Heart left ventricle (tissue), 16 donors: ENCODE data around the gene CSTB. TPM values are rescaled to one million over a fixed set of nuclear protein-coding genes. Genes with fewer than 3 reads are reported as not detected.

Experiments
- ATAC-seq, 4 donors: fragments of 200-7000 bp; cut with Tn5 transposase; one replicate each; pipeline ENCODE4 v1.9.1; 2020 to 2022; ENCODE audit warnings: moderate library complexity in 4 of 4, mild to moderate bottlenecking in 3 of 4, moderate number of reproducible peaks in 1 of 4
- DNase-seq, 5 donors: peaks; one replicate each; pipeline ENCODE4 v3.0.0-alpha.2; 2020
- H3K27ac ChIP-seq, 12 donors: fragments of 200-600 bp; sonication (generic) in 4 of 12; one replicate each; pipeline versions ENCODE4 v1.5.0 to v1.8.0; 2016 to 2022; ENCODE audit warnings: mild to moderate bottlenecking in 2 of 12
- H3K27me3 ChIP-seq, 9 donors: fragments of 200-600 bp; sonication (generic) in 2 of 9; one replicate each; pipeline versions ENCODE4 v1.5.1 to v1.8.0; 2016 to 2022; ENCODE audit warnings: mild to moderate bottlenecking in 3 of 9
- H3K36me3 ChIP-seq, 9 donors: fragments of 200-600 bp; sonication (generic) in 2 of 9; one replicate each; pipeline versions ENCODE4 v1.5.0 to v1.8.0; 2018 to 2022; ENCODE audit warnings: mild to moderate bottlenecking in 2 of 9
- H3K4me1 ChIP-seq, 12 donors: fragments of 200-600 bp; sonication (generic) in 4 of 12; one replicate each; pipeline versions ENCODE4 v1.5.0 to v1.8.0; 2016 to 2022; ENCODE audit warnings: mild to moderate bottlenecking in 3 of 12
- H3K4me3 ChIP-seq, 12 donors: fragments of 200-600 bp; sonication (generic) in 4 of 12; one replicate each; pipeline versions ENCODE4 v1.5.0 to v1.8.0; 2017 to 2022; ENCODE audit warnings: mild to moderate bottlenecking in 9 of 12, moderate library complexity in 4 of 12
- H3K9me3 ChIP-seq, 12 donors: fragments of 200-600 bp; sonication (generic) in 4 of 12; one replicate each; pipeline versions ENCODE4 v1.5.0 to v1.8.0; 2016 to 2022; ENCODE audit warnings: mild to moderate bottlenecking in 1 of 12
- CTCF ChIP-seq, 12 donors: fragments of 200-600 bp; sonication (generic) in 4 of 12; IDR thresholded peaks; one replicate each; pipeline versions ENCODE4 v1.5.0 to v1.8.0; 2018 to 2022; ENCODE audit warnings: antibody characterized with exemption in 12 of 12, mild to moderate bottlenecking in 5 of 12
- POLR2A ChIP-seq, 2 donors: fragments of 450-650 bp; IDR thresholded peaks; one replicate each; pipeline ENCODE4 v1.6.1; 2017; ENCODE audit warnings: antibody characterized with exemption in 2 of 2, mild to moderate bottlenecking in 2 of 2, moderate library complexity in 2 of 2
- WGBS, 4 donors: extraction: QIAGEN DNeasy Blood & Tissue Kit in 2 of 4; methylation state at CpG; one replicate each; pipeline versions ENCODE4 v1.1.5 to v1.1.7; 2013 to 2018; 5-methylcytosine and 5-hydroxymethylcytosine counted together
- intact Hi-C, 10 donors: fragments of 100-400 bp; cut with DNase I; formaldehyde crosslinking; loops; one replicate each; pipeline versions ENCODE4 v1.11.1 to v1.14.2; 2022
- polyA plus RNA-seq, 2 donors: library from polyadenylated mRNA; stranded (reverse); fragments of 200-250 nt; gene quantifications; one replicate each; pipeline ENCODE4 v1.2.3, GENCODE V29; 2013
- total RNA-seq, 9 donors: library from RNA; depleted of rRNA in 2 of 9; stranded (reverse); fragments of >200 nt in 2 of 9; fragmentation: NEBNext Ultra II Directional in 3 of 9; extraction: Animal tissue kit (Norgen Biotek cat#: 25700) in 3 of 9; gene quantifications; one replicate each; pipeline versions ENCODE4 v1.1.0 to v1.2.4, GENCODE V29; 2016 to 2023
- donor health status: ischemic (EF 13 %, LVEDD 7.1; RV severe dilation, severe dysfunction).
- donor health status: healthy with polysubstance abuse.
- donor health status: DM: no; HTN: yes; CAD: no.
- donor health status: DM: no; HTN: no; CAD: no.
- donor health status: ischemic (EF 25% LVEDD 6.9; RV normal size, moderate dysfunction).
- donor health status: ischemic (EF 25% LVEDD 5.7; RV mildly dilated, moderate dysfunction).
- donor health status: healthy.
- donor health status: DM: yes; HTN: yes; CAD: no.
- donor health status: ischemic (EF 35%, LVEDD 5.7; RV mildly dilated, moderate dysfunction).
- donor health status: nonischemic (EF 11% LVEDD 7.7; RV severe dilation, severe dysfunction).
- donor health status: DM: yes; HTN: yes; CAD: no.
- donor health status: PGD.
- donor health status: ischemic (EF 29% LVEDD 5.4; RV normal size, mild dysfunction).
- donor health status: nonischemic (EF 23%, LVEDD 6.1; RV moderate dilation, normal function).

Gene CSTB
- total and polyA plus RNA-seq, 11 donors, result 7.8 to 77.0 (median 36.1) TPM

- Histone ChIP-seq H3K27me3 (peaks cover 0 to 3% (median 0%) of the 10 kb centered on the region in 9 donors), H3K4me3 (no peak overlapping the region), H3K27ac (no peak overlapping the region), H3K36me3 (no peaks in the 10 kb centered on the region), H3K9me3 (peaks cover 0 to 9% (median 2%) of the 10 kb centered on the region in 12 donors), H3K4me1 (peaks cover 0 to 33% (median 0%) of the 10 kb centered on the region in 12 donors)
- intact Hi-C loops, result no loop called here
- DNase-seq (peak in 1 of 5 donors; percentile 42), ATAC-seq (no peak)
- WGBS, 4 donors, result 92 to 95% (median 94%) methylated on average over 11 of the region's 11 CpGs
- no peak for TF ChIP-seq POLR2A (IDR thresholded peaks at IDR 0.05)
- TF ChIP-seq CTCF (IDR thresholded peaks at IDR 0.05), result no peak
Measured at GRCh38 chr21:43820466-43820865, 44.4 kb upstream of the CSTB start.

- no peaks in the 10 kb centered on the region for H3K36me3 ChIP-seq
- intact Hi-C loops, result loop anchor here in 3 of 10 donors (10.0 kb wide), 3 partner anchors 65 to 485 kb away; partner anchors contain the start of gene PFKL (in 1 of the 3)
- 87 to 94% (median 91%) methylated on average over 13 to 25 of the region's 25 CpGs for WGBS, 4 donors
- peak in 1 of 5 donors; percentile 50 for DNase-seq
- H3K4me3 ChIP-seq, result no peak overlapping the region
- peaks cover 0 to 33% (median 0%) of the 10 kb centered on the region in 12 donors for H3K4me1 ChIP-seq
- peak overlapping the region in 1 of 12 donors; percentile 58 for H3K27ac ChIP-seq
- ATAC-seq, result no peak
- TF ChIP-seq POLR2A (IDR thresholded peaks at IDR 0.05) (no peak), CTCF (IDR thresholded peaks at IDR 0.05) (no peak)
- H3K9me3 ChIP-seq, result peaks cover 0 to 9% (median 2%) of the 10 kb centered on the region in 12 donors
- no peaks in the 10 kb centered on the region for H3K27me3 ChIP-seq
Measured at GRCh38 chr21:43819511-43820405, 43.6 kb upstream of the CSTB start.

- DNase-seq (peak in 2 of 5 donors; percentile 3 to 30), ATAC-seq (peak in 1 of 4 donors; percentile 8)
- 80 to 86% (median 83%) methylated on average over 3 of the region's 3 CpGs for WGBS, 4 donors
- intact Hi-C loops, result loop anchor here in 3 of 10 donors (10.0 kb wide), 3 partner anchors 66 to 486 kb away; partner anchors contain the start of gene PFKL (in 1 of the 3)
- Histone ChIP-seq H3K4me1 (peaks cover 0 to 33% (median 0%) of the 10 kb centered on the region in 12 donors), H3K27me3 (no peaks in the 10 kb centered on the region), H3K27ac (peak overlapping the region in 1 of 12 donors; percentile 58), H3K9me3 (peaks cover 0 to 9% (median 2%) of the 10 kb centered on the region in 12 donors), H3K4me3 (no peak overlapping the region), H3K36me3 (no peaks in the 10 kb centered on the region)
- TF ChIP-seq POLR2A (IDR thresholded peaks at IDR 0.05), result no peak
- TF ChIP-seq CTCF (IDR thresholded peaks at IDR 0.05), result no peak
Measured at GRCh38 chr21:43818685-43819084, 42.6 kb upstream of the CSTB start.
